ENCODE results near the gene PYROXD2. TPM values are rescaled to one million over a fixed set of nuclear protein-coding genes. Genes with fewer than 3 reads are reported as not detected.

Gene PYROXD2
- total and polyA plus RNA-seq, 2 of the 13 experiments (the other 11 are each of a cell fraction or from before 2014, with no cell fraction given): 2.0 to 6.2 TPM

GRCh38 chr10:98446661-98447221 lies 31.8 kb upstream of the PYROXD2 start, which contains the start of gene HPS1 (continued):
- TF ChIP-seq, protein P1, sequence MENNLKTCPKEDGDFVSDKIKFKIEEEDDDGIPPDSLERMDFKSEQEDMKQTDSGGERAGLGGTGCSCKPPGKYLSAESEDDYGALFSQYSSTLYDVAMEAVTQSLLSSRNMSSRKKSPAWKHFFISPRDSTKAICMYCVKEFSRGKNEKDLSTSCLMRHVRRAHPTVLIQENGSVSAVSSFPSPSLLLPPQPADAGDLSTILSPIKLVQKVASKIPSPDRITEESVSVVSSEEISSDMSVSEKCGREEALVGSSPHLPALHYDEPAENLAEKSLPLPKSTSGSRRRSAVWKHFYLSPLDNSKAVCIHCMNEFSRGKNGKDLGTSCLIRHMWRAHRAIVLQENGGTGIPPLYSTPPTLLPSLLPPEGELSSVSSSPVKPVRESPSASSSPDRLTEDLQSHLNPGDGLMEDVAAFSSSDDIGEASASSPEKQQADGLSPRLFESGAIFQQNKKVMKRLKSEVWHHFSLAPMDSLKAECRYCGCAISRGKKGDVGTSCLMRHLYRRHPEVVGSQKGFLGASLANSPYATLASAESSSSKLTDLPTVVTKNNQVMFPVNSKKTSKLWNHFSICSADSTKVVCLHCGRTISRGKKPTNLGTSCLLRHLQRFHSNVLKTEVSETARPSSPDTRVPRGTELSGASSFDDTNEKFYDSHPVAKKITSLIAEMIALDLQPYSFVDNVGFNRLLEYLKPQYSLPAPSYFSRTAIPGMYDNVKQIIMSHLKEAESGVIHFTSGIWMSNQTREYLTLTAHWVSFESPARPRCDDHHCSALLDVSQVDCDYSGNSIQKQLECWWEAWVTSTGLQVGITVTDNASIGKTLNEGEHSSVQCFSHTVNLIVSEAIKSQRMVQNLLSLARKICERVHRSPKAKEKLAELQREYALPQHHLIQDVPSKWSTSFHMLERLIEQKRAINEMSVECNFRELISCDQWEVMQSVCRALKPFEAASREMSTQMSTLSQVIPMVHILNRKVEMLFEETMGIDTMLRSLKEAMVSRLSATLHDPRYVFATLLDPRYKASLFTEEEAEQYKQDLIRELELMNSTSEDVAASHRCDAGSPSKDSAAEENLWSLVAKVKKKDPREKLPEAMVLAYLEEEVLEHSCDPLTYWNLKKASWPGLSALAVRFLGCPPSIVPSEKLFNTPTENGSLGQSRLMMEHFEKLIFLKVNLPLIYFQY (CRISPR knock-in tag; IDR thresholded peaks at IDR 0.05; ENCODE audit: borderline replicate concordance): no peak
- TF ChIP-seq ZNF839 (CRISPR knock-in tag; IDR thresholded peaks at IDR 0.05; ENCODE audit: borderline replicate concordance) (no peak), SIN3A (IDR thresholded peaks at IDR 0.05; ENCODE audit: borderline replicate concordance, low read depth, low read length) (peak; percentile 73; the same call in 1 of the 2 replicates), GATAD1 (CRISPR knock-in tag; IDR thresholded peaks at IDR 0.05) (peak; percentile 62), ZNF432 (CRISPR knock-in tag; IDR thresholded peaks at IDR 0.05; ENCODE audit: borderline replicate concordance) (no peak), PRPF4 (IDR thresholded peaks at IDR 0.05; ENCODE audit: low read depth, low read length, poor library complexity, severe bottlenecking) (peak; percentile 33), ZNF737 (CRISPR knock-in tag; IDR thresholded peaks at IDR 0.05; ENCODE audit: borderline replicate concordance) (no peak), BORCS8-MEF2B (CRISPR knock-in tag; IDR thresholded peaks at IDR 0.05) (no peak), DMAP1 (CRISPR knock-in tag; IDR thresholded peaks at IDR 0.05) (no peak; the same call in 1 of the 2 replicates), SNAI1 (CRISPR knock-in tag; IDR thresholded peaks at IDR 0.05; ENCODE audit: borderline replicate concordance) (0 out of 2 replicates have a peak, but pooled peaks have one; percentile 71), ZNF44 (CRISPR knock-in tag; IDR thresholded peaks at IDR 0.05) (no peak), ZNF251 (CRISPR knock-in tag; IDR thresholded peaks at IDR 0.05) (no peak), ZNF343 (CRISPR knock-in tag; IDR thresholded peaks at IDR 0.05) (no peak)
- TF ChIP-seq, protein P2, sequence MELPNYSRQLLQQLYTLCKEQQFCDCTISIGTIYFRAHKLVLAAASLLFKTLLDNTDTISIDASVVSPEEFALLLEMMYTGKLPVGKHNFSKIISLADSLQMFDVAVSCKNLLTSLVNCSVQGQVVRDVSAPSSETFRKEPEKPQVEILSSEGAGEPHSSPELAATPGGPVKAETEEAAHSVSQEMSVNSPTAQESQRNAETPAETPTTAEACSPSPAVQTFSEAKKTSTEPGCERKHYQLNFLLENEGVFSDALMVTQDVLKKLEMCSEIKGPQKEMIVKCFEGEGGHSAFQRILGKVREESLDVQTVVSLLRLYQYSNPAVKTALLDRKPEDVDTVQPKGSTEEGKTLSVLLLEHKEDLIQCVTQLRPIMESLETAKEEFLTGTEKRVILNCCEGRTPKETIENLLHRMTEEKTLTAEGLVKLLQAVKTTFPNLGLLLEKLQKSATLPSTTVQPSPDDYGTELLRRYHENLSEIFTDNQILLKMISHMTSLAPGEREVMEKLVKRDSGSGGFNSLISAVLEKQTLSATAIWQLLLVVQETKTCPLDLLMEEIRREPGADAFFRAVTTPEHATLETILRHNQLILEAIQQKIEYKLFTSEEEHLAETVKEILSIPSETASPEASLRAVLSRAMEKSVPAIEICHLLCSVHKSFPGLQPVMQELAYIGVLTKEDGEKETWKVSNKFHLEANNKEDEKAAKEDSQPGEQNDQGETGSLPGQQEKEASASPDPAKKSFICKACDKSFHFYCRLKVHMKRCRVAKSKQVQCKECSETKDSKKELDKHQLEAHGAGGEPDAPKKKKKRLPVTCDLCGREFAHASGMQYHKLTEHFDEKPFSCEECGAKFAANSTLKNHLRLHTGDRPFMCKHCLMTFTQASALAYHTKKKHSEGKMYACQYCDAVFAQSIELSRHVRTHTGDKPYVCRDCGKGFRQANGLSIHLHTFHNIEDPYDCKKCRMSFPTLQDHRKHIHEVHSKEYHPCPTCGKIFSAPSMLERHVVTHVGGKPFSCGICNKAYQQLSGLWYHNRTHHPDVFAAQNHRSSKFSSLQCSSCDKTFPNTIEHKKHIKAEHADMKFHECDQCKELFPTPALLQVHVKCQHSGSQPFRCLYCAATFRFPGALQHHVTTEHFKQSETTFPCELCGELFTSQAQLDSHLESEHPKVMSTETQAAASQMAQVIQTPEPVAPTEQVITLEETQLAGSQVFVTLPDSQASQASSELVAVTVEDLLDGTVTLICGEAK (IDR thresholded peaks at IDR 0.05): no peak
- TF ChIP-seq, protein P2 (CRISPR knock-in tag; IDR thresholded peaks at IDR 0.05): no peak
- TF ChIP-seq, protein P3, sequence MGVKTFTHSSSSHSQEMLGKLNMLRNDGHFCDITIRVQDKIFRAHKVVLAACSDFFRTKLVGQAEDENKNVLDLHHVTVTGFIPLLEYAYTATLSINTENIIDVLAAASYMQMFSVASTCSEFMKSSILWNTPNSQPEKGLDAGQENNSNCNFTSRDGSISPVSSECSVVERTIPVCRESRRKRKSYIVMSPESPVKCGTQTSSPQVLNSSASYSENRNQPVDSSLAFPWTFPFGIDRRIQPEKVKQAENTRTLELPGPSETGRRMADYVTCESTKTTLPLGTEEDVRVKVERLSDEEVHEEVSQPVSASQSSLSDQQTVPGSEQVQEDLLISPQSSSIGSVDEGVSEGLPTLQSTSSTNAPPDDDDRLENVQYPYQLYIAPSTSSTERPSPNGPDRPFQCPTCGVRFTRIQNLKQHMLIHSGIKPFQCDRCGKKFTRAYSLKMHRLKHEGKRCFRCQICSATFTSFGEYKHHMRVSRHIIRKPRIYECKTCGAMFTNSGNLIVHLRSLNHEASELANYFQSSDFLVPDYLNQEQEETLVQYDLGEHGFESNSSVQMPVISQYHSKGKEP (CRISPR knock-in tag; IDR thresholded peaks at IDR 0.05): no peak
